Type B pancreatic cell (in vitro differentiated cells): ENCODE results near the gene SCAPER. TPM values are rescaled to one million over a fixed set of nuclear protein-coding genes. Genes with fewer than 3 reads are reported as not detected.

ENCODE experiments used
- DNase-seq: peaks from one replicate; pipeline ENCODE4 v3.0.0; 2021; ENCODE audit warnings: mixed read lengths; ENCODE audit not compliant: unreplicated experiment; ENCODE audit errors: extremely low spot score
- H3K27ac Mint-ChIP-seq: 2 replicates; pipeline ENCODE4 v1.8.0; 2021; ENCODE audit warnings: mild to moderate bottlenecking, mixed read lengths
- H3K27me3 Mint-ChIP-seq: 2 replicates; pipeline ENCODE4 v1.8.0; 2021; ENCODE audit warnings: mixed read lengths
- H3K36me3 Mint-ChIP-seq: 2 replicates; pipeline ENCODE4 v1.8.0; 2021; ENCODE audit warnings: mixed read lengths
- H3K4me1 Mint-ChIP-seq: one replicate; pipeline ENCODE4 v1.8.0; 2021; ENCODE audit warnings: mixed read lengths; ENCODE audit not compliant: unreplicated experiment
- H3K4me3 Mint-ChIP-seq: 2 replicates; pipeline ENCODE4 v1.8.0; 2021; ENCODE audit warnings: mild to moderate bottlenecking, mixed read lengths
- H3K9me3 Mint-ChIP-seq: 2 replicates; pipeline ENCODE4 v1.8.0; 2021; ENCODE audit warnings: mixed read lengths
- total RNA-seq: library from RNA; stranded (reverse); gene quantifications from 2 replicates; pipeline ENCODE4 v1.2.1, GENCODE V29; 2021; ENCODE audit warnings: low replicate concordance
- TF ChIP-seq, protein P1 (sequence below): fragments of 200-600 bp; sonication (generic); conservative IDR thresholded peaks from 2 replicates; pipeline ENCODE4 v1.5.0; 2021; ENCODE audit warnings: antibody characterized with exemption, mild to moderate bottlenecking

SCAPER gene
- total RNA-seq, 1 donor from 2014 or later = 26.6 TPM

DNA sequence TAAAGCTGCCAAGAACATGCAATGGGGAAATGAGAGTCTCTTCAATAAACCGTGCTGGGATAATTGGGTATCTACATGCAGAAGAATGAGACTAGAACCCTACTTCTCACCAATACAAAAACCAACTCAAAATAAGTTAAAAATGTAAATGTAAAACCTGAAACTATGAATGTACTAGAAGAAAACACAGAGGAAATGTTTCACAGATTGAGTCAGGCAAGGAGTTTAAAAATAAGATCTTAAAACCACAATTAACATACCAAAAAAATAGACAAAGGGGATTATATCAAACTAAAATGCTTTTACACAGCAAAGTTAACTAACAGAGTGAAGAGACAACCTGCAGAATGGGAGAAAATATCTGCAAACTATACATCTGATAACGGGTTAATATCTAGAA, 478.2 kb downstream of the SCAPER start:
- TF ChIP-seq, protein P1, sequence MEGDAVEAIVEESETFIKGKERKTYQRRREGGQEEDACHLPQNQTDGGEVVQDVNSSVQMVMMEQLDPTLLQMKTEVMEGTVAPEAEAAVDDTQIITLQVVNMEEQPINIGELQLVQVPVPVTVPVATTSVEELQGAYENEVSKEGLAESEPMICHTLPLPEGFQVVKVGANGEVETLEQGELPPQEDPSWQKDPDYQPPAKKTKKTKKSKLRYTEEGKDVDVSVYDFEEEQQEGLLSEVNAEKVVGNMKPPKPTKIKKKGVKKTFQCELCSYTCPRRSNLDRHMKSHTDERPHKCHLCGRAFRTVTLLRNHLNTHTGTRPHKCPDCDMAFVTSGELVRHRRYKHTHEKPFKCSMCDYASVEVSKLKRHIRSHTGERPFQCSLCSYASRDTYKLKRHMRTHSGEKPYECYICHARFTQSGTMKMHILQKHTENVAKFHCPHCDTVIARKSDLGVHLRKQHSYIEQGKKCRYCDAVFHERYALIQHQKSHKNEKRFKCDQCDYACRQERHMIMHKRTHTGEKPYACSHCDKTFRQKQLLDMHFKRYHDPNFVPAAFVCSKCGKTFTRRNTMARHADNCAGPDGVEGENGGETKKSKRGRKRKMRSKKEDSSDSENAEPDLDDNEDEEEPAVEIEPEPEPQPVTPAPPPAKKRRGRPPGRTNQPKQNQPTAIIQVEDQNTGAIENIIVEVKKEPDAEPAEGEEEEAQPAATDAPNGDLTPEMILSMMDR = no peak
- no peak overlapping the region for H3K27ac Mint-ChIP-seq
- H3K4me3 Mint-ChIP-seq = no peak overlapping the region
- peaks cover 2% of the 10 kb centered on the region for H3K4me1 Mint-ChIP-seq
- no peaks in the 10 kb centered on the region for H3K27me3 Mint-ChIP-seq
- H3K36me3 Mint-ChIP-seq = peaks cover 34% of the 10 kb centered on the region
- peaks cover 12% of the 10 kb centered on the region for H3K9me3 Mint-ChIP-seq
- no peak for DNase-seq

DNA sequence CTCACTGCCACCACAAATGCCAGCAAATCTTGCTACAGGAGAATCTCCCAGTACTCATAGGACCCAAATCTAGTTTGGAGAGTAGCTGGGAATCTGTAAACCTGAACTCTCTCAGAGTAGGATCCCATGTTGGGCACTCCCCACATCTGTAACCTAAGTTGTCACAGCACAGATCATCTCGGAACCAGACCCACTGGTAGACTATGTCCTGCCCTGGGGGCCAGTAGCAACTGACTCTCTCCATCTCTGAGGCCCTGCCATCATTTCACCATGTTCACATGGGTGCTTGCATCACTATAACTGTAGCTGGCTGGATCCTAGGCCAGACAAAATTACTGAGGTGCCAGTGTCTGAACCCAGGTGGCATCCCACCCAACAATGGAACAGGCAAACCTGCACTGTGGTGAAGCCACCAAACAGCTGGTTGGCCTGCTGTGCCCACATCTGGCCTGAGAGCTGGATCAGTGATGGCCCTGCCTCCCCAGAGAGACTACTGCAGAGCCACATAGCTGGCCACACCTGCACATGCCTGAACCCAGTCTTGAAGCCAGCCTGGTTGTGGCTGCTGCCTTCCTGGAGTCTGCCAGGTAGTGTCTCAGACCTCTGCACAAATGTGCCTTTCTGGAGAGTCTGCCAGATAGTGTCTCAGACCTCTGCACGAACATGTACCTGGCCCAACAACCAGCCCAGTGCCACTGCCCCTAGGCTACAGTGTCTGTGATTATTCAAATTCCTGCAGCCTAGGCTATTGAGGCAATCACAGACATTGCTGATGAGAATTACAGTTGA, 486.6 kb downstream of the SCAPER start:
- Mint-ChIP-seq H3K4me3 (no peak overlapping the region), H3K27me3 (no peaks in the 10 kb centered on the region), H3K9me3 (no peaks in the 10 kb centered on the region), H3K36me3 (no peaks in the 10 kb centered on the region), H3K27ac (no peak overlapping the region), H3K4me1 (no peaks in the 10 kb centered on the region)
- DNase-seq = no peak
- TF ChIP-seq, protein P1 = no peak

DNA sequence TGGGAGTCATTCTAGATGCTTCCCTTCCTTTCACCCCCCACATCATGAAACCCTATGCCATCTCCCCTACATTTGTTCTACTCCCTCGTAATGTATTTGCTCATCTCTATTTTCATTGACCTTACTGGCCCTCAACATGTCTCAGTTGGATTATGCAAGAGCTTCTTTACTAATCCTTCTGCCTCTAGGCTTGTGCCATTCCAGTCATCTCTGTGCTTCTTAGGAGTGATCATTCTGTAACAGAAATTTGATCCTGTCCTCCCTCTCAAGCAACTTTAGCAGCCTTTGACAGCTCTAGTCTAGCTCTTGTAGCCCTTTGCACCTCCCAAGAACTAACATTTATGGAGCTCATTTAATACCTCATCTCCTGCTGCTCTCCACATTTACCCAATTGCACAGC, 503.9 kb downstream of the SCAPER start:
- Mint-ChIP-seq H3K9me3 (peaks cover 7% of the 10 kb centered on the region), H3K36me3 (peaks cover 18% of the 10 kb centered on the region), H3K27ac (no peak overlapping the region), H3K4me3 (no peak overlapping the region), H3K4me1 (peaks cover 6% of the 10 kb centered on the region), H3K27me3 (no peaks in the 10 kb centered on the region)
- DNase-seq = no peak
- TF ChIP-seq, protein P1 = no peak

DNA sequence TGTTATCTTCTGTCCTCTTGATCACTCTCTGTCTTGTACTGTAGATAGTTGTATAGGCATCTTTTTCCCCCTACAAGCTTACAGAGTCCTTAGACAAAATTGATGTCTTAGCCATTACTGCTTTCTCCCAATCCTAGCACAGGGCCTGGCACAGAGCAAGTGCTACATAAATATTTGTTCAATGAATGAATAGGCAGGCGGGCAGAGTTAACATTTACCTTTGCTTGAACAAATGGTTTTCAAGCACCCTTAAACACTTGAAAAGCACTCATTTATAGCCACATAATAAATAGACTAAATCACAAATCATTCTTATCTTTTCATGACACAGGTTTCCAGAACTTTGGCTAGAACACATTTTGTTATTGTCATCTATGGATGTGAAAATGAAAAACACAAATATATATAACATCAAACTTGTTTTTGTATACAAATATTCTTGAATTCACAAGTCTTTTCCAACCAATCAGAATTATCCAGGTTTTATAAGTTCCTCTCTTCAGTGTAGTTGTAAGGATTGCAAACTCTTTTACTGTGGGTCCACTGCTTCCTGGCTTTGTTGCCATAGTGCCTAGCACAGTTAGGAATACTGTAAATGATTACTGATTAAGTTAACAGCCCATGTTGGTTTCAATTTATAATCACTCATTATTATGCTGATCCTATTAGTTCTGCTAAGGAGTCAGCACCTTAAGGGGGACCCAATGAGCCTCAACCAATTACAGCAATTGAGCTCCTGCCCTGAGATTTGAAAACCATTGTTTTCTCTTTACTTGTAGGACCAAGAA, 506.6 kb downstream of the SCAPER start:
- no peak overlapping the region for H3K4me3 Mint-ChIP-seq
- TF ChIP-seq, protein P1 = no peak
- peaks cover 9% of the 10 kb centered on the region for H3K36me3 Mint-ChIP-seq
- DNase-seq = no peak
- no peak overlapping the region for H3K27ac Mint-ChIP-seq
- H3K27me3 Mint-ChIP-seq = no peaks in the 10 kb centered on the region
- H3K9me3 Mint-ChIP-seq = peaks cover 7% of the 10 kb centered on the region
- H3K4me1 Mint-ChIP-seq = peaks cover 6% of the 10 kb centered on the region

DNA sequence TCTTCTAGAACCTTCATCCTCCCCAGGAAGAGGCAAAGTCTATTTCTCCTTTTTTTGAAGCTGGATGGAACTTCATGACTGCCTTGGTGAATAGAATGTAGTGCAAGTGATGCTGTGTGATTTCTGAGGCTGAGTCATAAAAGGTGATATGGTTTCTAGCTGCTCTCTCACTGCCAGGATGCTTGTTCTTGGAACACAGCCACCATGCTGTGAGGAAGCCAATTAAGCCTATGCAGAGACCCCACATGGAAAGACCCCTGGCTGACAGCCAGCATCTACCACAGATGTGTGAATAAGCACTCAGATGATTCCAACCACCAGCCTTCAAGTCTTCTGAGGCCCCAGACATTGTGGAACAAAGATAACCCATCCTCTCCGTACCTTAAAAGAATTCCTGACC, 511.5 kb downstream of the SCAPER start:
- DNase-seq = no peak
- H3K36me3 Mint-ChIP-seq = no peaks in the 10 kb centered on the region
- H3K9me3 Mint-ChIP-seq = peaks cover 7% of the 10 kb centered on the region
- H3K4me3 Mint-ChIP-seq = no peak overlapping the region
- TF ChIP-seq, protein P1 = no peak
- no peak overlapping the region for H3K27ac Mint-ChIP-seq
- no peaks in the 10 kb centered on the region for H3K27me3 Mint-ChIP-seq
- H3K4me1 Mint-ChIP-seq = no peaks in the 10 kb centered on the region
